HFF-Myc (cell line): ENCODE measurements around the gene SIRT3.
A peak's percentile ranks its signal among the peaks of the same experiment; 100 is the strongest.

ENCODE experiments used
- DNase-seq: peaks from one replicate; pipeline ENCODE4 v3.0.0-alpha.2; 2011; ENCODE audit warnings: low read depth; ENCODE audit errors: extremely low read depth
- H3K4me3 ChIP-seq: replicated peaks from 2 replicates; pipeline ENCODE4 v1.5.1; 2011; ENCODE audit warnings: low read depth, mild to moderate bottlenecking, control low read depth, low read length
- CTCF ChIP-seq: IDR thresholded peaks from 2 replicates; pipeline ENCODE4 v1.5.1; 2012; ENCODE audit warnings: mild to moderate bottlenecking, low read depth, low read length, control low read depth; ENCODE audit errors: missing control alignments

Gene SIRT3

DNA sequence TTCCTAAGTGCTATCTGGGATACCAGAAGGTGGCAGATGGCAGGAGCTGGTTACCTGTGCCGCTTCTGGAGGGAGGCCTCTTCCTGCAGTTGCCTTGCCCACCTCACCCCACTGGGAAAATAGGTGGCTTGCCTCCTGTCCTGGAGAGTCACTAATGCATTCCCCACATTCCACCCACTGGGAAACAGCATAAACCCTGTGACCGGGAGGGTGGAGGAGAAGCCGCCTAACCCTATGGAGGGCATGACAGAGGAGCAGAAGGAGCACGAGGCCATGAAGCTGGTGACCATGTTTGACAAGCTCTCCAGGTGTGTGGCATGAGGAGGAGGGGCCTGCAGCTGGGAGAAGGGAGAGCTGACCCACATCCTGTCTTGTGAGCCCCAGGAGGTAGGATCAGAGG, 23.0 kb downstream of the SIRT3 start:
- no peak for TF ChIP-seq CTCF
- no peak for DNase-seq
- no peak overlapping the region for H3K4me3 ChIP-seq

GRCh38 chr11:212150-213100, 23.7 kb downstream of the SIRT3 start:
- no peak overlapping the region for H3K4me3 ChIP-seq
- TF ChIP-seq CTCF: no peak

GRCh38 chr11:211741-212140, 24.4 kb downstream of the SIRT3 start:
- no peak overlapping the region for H3K4me3 ChIP-seq
- TF ChIP-seq CTCF: no peak
- DNase-seq: no peak

More at GRCh38 chr11:212150-213100, 23.7 kb downstream of the SIRT3 start:
- no peak for DNase-seq

- no peak for DNase-seq
- no peak for TF ChIP-seq CTCF
- no peak overlapping the region for H3K4me3 ChIP-seq
These were observed 24.8 kb downstream of the SIRT3 start for GRCh38 chr11:211295-211694.

- peak overlapping the region; percentile 70; the same call in 1 of the 2 replicates for H3K4me3 ChIP-seq
- DNase-seq: no peak
- TF ChIP-seq CTCF: no peak
These were observed 25.4 kb downstream of the SIRT3 start for GRCh38 chr11:210803-211180.

DNA sequence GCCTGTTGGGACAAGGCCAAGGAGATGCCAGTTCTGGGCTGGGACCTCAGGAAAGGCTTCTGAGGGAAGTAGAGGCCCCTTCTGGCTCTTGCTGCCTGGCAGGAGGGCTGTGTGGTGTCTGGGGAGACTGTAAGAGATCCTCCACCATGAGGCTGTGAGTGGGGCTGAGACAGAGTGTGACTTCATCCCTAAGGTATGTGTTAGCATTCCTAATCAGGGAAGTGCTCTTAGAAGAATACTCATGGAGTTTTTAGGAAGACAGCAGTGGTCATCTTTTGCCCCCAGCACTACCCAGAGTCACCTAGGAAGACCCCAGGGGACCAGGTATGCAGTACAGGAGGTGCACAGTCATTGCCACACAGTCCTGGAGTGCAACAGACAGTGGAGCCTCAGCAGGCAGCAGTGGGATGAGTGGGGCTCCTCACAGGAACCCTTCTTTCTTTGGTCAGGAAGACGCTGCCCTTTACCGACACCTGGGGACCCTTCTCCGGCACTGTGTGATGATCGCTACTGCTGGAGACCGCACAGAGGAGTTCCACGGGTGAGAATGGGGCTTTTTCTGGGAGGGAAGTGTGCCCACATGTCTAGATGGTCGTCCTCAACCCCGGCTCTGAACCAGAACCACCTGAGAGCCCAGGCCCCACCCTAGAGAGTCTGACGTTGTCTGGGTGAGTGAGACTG, 25.9 kb downstream of the SIRT3 start:
- no peak for TF ChIP-seq CTCF
- H3K4me3 ChIP-seq: peak overlapping the region; percentile 70
- peak; percentile 35 for DNase-seq
